BJ (cell line): ENCODE results near the gene FAF2. TPM values are rescaled to one million over a fixed set of nuclear protein-coding genes. Genes with fewer than 3 reads are reported as not detected.

Source experiments
- CTCF ChIA-PET: fragments of 350-600 bp; formaldehyde crosslinking; extraction: SDS; loops from one replicate; lab custom pipeline; 2021; ENCODE audit warnings: antibody characterized with exemption, inconsistent platforms; lab: Yijun Ruan, JAX
- POLR2A ChIA-PET: fragments of 300-600 bp; sonication (Branson Sonifier 250); formaldehyde crosslinking; extraction: SDS; loops from one replicate; lab custom pipeline; 2021; ENCODE audit warnings: antibody characterized with exemption; lab: Charles Lee
- DNase-seq: peaks from one replicate; pipeline ENCODE4 v3.0.0-alpha.2; 2011; ENCODE audit warnings: low read depth
- H3K27me3 ChIP-seq: 2 replicates; pipeline ENCODE4 v1.6.0; 2011; ENCODE audit warnings: low read length; ENCODE audit not compliant: control insufficient read depth, insufficient read depth
- H3K36me3 ChIP-seq: 2 replicates; pipeline ENCODE4 v1.5.1; 2011; ENCODE audit warnings: low read length; ENCODE audit not compliant: control insufficient read depth, insufficient read depth
- H3K4me3 ChIP-seq: 2 replicates; pipeline ENCODE4 v1.5.1; 2011; ENCODE audit warnings: low read depth, mild to moderate bottlenecking, control low read depth, low read length
- polyA plus RNA-seq: library from polyadenylated mRNA; depleted of rRNA; stranded (reverse); fragments of >200 nt; gene quantifications from 2 replicates; pipeline ENCODE4 v1.2.3, GENCODE V29; 2011
- TF ChIP-seq, protein P1 (sequence below): IDR thresholded peaks from 2 replicates; pipeline ENCODE4 v1.5.1; 2011; ENCODE audit warnings: low read depth, mild to moderate bottlenecking, control low read depth, inconsistent platforms, low read length, moderate library complexity; ENCODE audit not compliant: insufficient read depth

FAF2 gene
- polyA plus RNA-seq, 1 experiment, result 36.9 TPM

DNA sequence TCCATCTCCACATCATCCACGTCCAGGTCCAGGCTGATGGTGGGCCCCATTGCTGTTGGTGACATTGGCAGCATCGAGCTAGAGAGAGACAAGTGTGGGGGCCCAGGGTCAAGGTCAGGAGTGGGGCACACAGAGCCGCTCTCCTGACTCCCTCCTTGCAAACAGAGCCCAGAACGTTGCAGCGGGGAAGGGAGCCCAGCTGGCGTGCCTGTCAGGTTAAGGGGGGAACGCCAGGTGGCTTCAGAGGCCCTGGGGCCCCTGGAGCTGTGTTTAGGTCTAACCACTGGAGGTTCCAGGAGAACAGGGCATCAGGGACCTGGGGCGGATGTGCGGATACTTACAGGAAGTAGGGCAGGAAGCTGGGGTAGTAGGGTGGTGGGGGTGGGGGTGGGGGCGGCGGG is 81.6 kb downstream of the FAF2 start:
- H3K27me3 ChIP-seq, result no peaks in the 10 kb centered on the region
- ChIA-PET CTCF (no interaction called here), POLR2A (no interaction called here)
- TF ChIP-seq, protein P1, sequence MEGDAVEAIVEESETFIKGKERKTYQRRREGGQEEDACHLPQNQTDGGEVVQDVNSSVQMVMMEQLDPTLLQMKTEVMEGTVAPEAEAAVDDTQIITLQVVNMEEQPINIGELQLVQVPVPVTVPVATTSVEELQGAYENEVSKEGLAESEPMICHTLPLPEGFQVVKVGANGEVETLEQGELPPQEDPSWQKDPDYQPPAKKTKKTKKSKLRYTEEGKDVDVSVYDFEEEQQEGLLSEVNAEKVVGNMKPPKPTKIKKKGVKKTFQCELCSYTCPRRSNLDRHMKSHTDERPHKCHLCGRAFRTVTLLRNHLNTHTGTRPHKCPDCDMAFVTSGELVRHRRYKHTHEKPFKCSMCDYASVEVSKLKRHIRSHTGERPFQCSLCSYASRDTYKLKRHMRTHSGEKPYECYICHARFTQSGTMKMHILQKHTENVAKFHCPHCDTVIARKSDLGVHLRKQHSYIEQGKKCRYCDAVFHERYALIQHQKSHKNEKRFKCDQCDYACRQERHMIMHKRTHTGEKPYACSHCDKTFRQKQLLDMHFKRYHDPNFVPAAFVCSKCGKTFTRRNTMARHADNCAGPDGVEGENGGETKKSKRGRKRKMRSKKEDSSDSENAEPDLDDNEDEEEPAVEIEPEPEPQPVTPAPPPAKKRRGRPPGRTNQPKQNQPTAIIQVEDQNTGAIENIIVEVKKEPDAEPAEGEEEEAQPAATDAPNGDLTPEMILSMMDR, result no peak
- H3K4me3 ChIP-seq, result no peak overlapping the region
- H3K36me3 ChIP-seq, result peaks cover 32% of the 10 kb centered on the region
- no peak for DNase-seq

DNA sequence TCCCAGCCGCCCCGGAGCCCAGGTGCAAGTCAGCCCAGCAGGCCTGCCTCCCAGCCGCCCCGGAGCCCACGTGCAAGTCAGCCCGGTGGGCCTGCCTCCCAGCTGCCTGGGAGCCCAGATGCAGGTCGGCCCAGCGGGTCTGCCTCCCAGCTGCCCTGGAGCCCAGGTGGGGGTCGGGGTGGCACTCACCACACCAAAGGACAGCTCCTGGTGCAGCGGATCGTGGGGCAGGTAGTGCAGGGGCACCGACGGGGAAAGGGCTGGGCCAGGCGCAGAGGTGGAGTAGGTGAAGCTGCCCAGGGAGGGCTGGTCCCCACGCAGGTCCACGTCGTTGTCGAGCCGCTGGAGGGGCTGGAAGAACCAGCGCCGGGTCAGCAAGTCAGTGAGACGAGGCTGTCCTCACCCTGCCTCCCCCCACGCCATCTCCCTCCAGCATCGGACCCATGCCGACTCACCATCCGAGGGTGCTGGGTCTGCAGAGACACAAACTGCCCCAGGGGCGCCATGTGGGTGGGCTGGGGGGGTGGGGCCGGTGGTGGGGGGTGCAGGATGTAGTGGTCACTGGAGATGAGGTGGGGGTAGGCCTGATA is 82.3 kb downstream of the FAF2 start:
- no peaks in the 10 kb centered on the region for H3K27me3 ChIP-seq
- ChIA-PET CTCF (no interaction called here), POLR2A (no interaction called here)
- TF ChIP-seq, protein P1, result no peak
- no peak overlapping the region for H3K4me3 ChIP-seq
- DNase-seq, result no peak
- peaks cover 32% of the 10 kb centered on the region for H3K36me3 ChIP-seq

DNA sequence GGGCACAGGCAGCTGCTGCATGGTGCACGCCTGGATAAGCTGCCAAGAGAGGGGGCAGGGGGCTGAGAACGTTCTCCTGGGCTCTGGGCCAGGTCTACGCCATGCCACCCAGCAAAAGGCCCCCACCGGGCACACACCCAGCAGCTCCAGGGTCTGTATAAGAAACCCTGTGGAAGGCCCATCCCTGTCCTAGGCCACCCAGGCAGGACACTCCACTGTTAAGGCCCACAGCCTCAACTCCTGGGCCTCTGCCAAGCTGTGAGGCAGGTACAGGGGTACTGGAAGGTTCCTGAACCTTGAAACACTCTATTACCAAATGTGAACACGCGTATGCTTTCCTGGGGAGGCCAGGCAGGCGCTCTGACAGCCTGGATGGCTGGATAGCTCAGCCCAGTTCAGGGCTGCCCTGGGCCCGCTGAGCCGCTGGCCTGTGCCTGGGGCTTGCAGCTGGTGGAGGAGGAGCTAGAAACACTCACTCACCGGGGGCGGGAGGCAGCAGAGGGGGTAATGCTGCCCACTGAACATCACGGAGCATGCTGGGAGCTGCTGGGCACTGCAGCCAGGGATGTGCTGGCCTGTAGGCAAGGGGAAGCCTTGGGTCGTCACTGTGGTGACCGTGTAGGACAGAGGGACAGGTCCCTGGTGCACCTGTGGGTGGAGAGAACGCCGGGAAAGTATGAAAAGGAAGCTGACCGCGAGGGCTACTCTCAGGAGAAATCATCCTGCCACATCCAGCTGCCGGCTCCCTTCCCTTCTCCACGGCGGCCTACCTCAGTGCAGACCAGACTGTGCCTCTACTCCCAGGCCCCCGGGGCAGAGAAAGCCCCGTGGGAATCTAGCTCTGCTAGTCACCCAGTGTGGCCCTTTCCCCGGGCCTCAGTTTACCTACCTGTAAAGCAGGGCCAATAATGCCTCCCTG is 83.1 kb downstream of the FAF2 start:
- peaks cover 32% of the 10 kb centered on the region for H3K36me3 ChIP-seq
- DNase-seq, result no peak
- TF ChIP-seq, protein P1, result no peak

DNA sequence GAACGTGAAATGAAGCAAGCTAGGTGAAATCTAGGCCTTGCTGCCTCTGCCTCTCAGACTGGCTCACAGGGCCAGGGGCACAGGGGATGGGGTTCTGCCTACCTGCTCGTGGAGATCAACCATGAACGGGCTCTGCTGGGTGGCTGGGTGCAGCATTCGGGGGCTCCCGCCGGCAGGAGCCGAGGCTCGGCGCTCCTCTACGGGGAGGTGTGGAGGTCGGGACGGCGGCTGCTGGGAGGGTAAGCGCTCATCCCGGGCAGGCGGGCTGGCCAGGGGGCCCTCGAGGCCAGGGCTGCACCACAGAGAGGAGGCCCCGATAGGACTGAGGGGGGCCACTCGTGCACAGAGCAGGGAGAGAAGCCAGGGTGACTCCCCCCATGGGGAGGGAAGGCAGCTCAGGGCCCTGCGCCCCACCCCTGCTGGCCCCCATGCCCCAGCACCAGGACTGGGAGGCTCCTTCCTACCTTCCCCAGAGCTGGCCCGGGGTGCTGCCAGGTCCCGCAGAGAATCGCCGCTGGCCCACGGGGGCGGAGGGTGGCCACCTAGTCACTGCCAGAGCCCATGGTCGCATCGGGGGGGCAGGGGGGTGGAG is 83.8 kb downstream of the FAF2 start:
- DNase-seq, result no peak
- H3K27me3 ChIP-seq, result no peaks in the 10 kb centered on the region
- CTCF ChIA-PET, result no interaction called here
- TF ChIP-seq, protein P1, result no peak
- no peak overlapping the region for H3K4me3 ChIP-seq
- POLR2A ChIA-PET, result no interaction called here
- H3K36me3 ChIP-seq, result peaks cover 32% of the 10 kb centered on the region

More for the DNA sequence above, 83.1 kb downstream of the FAF2 start:
- H3K27me3 ChIP-seq, result no peaks in the 10 kb centered on the region
- POLR2A ChIA-PET, result no interaction called here
- CTCF ChIA-PET, result no interaction called here
- no peak overlapping the region for H3K4me3 ChIP-seq

DNA sequence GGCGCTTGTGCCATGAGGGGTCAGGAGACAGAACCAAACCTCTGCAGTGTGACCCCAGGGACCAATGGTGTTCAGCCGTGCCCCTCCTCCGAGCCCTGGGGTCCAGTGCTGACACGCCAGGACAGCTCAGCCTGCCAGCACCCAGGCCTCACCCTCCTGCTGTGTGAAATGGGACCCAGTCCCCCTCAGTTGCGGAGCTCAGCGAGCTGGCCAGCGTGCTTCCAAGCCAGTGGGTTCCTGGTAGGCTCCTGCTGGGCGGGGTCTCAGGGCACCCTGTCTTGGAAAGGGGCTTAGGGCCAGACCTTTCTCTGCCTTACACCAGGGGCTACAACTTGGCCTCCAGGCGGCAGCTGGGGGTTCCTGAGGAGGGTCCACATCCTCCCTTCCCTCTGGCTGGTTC is 84.6 kb downstream of the FAF2 start:
- CTCF ChIA-PET, result interaction anchor here (1.0 to 1.7 kb wide), 2 partner anchors 11 to 116 kb away, joined by 4 to 5 read pairs; partner anchors contain the start of gene CLTB
- Histone ChIP-seq H3K4me3 (no peak overlapping the region), H3K36me3 (peaks cover 29% of the 10 kb centered on the region), H3K27me3 (no peaks in the 10 kb centered on the region)
- POLR2A ChIA-PET, result interaction anchor here (0.5 kb wide), 1 partner anchor 1029 kb away, joined by 12 read pairs; no protein-coding TSS in a partner anchor
- no peak for DNase-seq
- TF ChIP-seq, protein P1, result no peak
